ENCODE measurements around the gene GNB1.

DNA sequence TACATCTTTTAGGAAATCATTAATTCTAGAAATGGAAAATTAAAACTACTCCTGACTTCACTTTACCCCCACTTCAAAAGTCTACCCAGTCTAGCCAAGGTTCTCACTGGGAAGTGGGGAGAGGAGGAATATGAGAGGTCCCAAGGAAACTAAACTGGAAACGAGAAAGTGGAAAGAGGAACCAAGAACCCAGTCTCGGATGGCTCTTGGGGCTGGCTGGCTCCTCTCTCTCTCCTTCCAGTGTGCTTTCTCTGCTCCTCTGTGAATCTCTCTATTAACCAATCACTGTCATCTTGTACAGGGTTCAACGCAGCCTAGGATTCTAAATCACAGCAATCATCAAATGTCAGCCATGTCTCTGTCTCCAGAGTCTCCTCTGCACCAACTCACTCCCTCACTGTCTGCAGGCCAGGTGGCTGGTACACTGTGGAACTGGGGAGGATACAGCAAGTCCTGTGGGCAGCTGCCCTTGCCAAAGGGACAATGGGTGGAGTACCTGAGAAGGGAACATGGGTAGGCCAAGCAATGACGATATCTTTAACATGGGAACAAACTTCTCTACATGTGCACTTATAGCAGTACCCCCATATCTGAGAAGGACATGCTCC, 33.7 kb downstream of the GNB1 start:
- TF ChIP-seq CTCF (IDR thresholded peaks at IDR 0.05) (no peak), POLR2A (IDR thresholded peaks at IDR 0.05) (no peak)
